HEK293T (cell line): Measurements from ENCODE around the gene GRID1.

Experiments used
- CTCF ChIA-PET: fragments of 350-600 bp; formaldehyde crosslinking; extraction: SDS; loops from one replicate; lab custom pipeline; 2021; ENCODE audit warnings: antibody characterized with exemption, inconsistent platforms; lab: Yijun Ruan, JAX
- POLR2A ChIA-PET: fragments of 350-600 bp; formaldehyde crosslinking; extraction: SDS; loops from one replicate; lab custom pipeline; 2020; ENCODE audit warnings: antibody characterized with exemption, inconsistent platforms; lab: Yijun Ruan, JAX
- DNase-seq: peaks from one replicate; pipeline ENCODE4 v3.0.0; 2012; ENCODE audit warnings: mixed read lengths; ENCODE audit errors: extremely low spot score
- ARNT ChIP-seq: fragments of 450-650 bp; IDR thresholded peaks from 2 replicates; pipeline ENCODE4 v1.6.1; 2017; ENCODE audit warnings: mild to moderate bottlenecking
- BHLHE40 ChIP-seq: fragments of 450-650 bp; IDR thresholded peaks from 2 replicates; pipeline ENCODE4 v1.6.1; 2016; ENCODE audit warnings: mild to moderate bottlenecking, moderate library complexity, borderline replicate concordance
- CTBP1 ChIP-seq: fragments of 450-650 bp; IDR thresholded peaks from 2 replicates; pipeline ENCODE4 v1.6.1; 2016; ENCODE audit warnings: borderline replicate concordance
- ELF4 ChIP-seq: fragments of 450-650 bp; IDR thresholded peaks from 2 replicates; pipeline ENCODE4 v1.6.1; 2017; ENCODE audit warnings: antibody characterized with exemption
- FOXA1 ChIP-seq: fragments of 450-650 bp; IDR thresholded peaks from 2 replicates; pipeline ENCODE4 v1.6.1; 2016; ENCODE audit warnings: mild to moderate bottlenecking
- FOXK2 ChIP-seq: fragments of 450-650 bp; IDR thresholded peaks from 2 replicates; pipeline ENCODE4 v1.6.1; 2016; ENCODE audit warnings: mild to moderate bottlenecking
- FOXM1 ChIP-seq: fragments of 450-650 bp; IDR thresholded peaks from 2 replicates; pipeline ENCODE4 v1.6.1; 2017; ENCODE audit warnings: mild to moderate bottlenecking, borderline replicate concordance
- HDGF ChIP-seq: fragments of 450-650 bp; IDR thresholded peaks from 2 replicates; pipeline ENCODE4 v1.6.1; 2017; ENCODE audit warnings: antibody characterized with exemption, borderline replicate concordance
- L3MBTL2 ChIP-seq: fragments of 450-650 bp; conservative IDR thresholded peaks from 2 replicates; pipeline ENCODE4 v1.6.1; 2016; ENCODE audit warnings: mild to moderate bottlenecking
- LEF1 ChIP-seq: fragments of 450-650 bp; IDR thresholded peaks from 2 replicates; pipeline ENCODE4 v1.6.1; 2017; ENCODE audit warnings: mild to moderate bottlenecking, borderline replicate concordance
- NFRKB ChIP-seq: fragments of 450-650 bp; IDR thresholded peaks from 2 replicates; pipeline ENCODE4 v1.6.1; 2016; ENCODE audit warnings: mild to moderate bottlenecking, moderate library complexity
- PKNOX1 ChIP-seq: fragments of 450-650 bp; IDR thresholded peaks from 2 replicates; pipeline ENCODE4 v1.6.1; 2016
- SP1 ChIP-seq: fragments of 450-650 bp; IDR thresholded peaks from 2 replicates; pipeline ENCODE4 v1.6.1; 2017
- SUZ12 ChIP-seq: fragments of 450-650 bp; IDR thresholded peaks from 2 replicates; pipeline ENCODE4 v1.6.1; 2016; ENCODE audit warnings: mild to moderate bottlenecking
- TARDBP ChIP-seq: fragments of 450-650 bp; IDR thresholded peaks from 2 replicates; pipeline ENCODE4 v1.6.1; 2016
- ZNF384 ChIP-seq: fragments of 450-650 bp; IDR thresholded peaks from 2 replicates; pipeline ENCODE4 v1.6.1; 2016

Gene GRID1

GRCh38 chr10:86226016-86226415 lies 140.6 kb downstream of the GRID1 start:
- TF ChIP-seq CTBP1, result no peak
- TF ChIP-seq BHLHE40, result no peak
- no peak for TF ChIP-seq NFRKB
- TF ChIP-seq FOXM1, result no peak
- TF ChIP-seq PKNOX1, result no peak
- no peak for TF ChIP-seq HDGF
- no peak for TF ChIP-seq ARNT
- TF ChIP-seq SUZ12, result no peak
- ChIA-PET POLR2A (no interaction called here), CTCF (no interaction called here)
- DNase-seq, result no peak

DNA sequence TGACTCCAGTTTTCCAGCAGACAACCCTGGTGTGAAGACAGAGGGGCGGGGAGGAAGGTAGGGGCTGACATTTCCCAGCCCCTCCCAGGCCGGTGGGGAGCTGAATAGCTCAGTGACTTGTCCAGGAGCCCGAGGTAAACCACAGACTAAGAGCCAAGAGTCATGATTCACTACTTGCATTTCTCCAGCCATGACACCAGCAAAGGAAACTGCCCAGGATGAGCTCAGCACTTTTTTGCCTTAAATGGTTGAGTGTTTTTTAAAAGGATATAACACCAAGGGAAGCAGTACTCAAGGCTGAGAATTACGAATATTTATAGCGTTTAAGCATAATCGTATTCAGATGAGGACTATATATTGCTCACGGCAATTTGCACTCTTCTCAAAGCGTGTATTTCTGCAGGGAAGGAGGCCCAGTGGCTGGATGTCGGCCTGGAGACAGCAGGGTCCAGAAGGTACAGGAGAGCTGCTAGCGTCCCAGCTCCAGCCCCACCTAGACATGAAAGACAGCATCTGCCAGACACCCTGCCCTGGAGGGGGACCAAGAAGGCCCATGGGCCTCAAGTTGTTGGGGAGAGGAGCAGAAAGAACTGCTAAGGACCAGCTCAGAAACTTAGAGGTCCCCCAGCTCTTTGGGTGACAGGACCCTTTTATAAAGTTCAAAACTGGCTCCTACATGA lies 141.4 kb downstream of the GRID1 start:
- CTCF ChIA-PET, result no interaction called here
- TF ChIP-seq L3MBTL2 (no peak), TARDBP (no peak), FOXM1 (no peak)
- POLR2A ChIA-PET, result no interaction called here
- DNase-seq, result no peak

DNA sequence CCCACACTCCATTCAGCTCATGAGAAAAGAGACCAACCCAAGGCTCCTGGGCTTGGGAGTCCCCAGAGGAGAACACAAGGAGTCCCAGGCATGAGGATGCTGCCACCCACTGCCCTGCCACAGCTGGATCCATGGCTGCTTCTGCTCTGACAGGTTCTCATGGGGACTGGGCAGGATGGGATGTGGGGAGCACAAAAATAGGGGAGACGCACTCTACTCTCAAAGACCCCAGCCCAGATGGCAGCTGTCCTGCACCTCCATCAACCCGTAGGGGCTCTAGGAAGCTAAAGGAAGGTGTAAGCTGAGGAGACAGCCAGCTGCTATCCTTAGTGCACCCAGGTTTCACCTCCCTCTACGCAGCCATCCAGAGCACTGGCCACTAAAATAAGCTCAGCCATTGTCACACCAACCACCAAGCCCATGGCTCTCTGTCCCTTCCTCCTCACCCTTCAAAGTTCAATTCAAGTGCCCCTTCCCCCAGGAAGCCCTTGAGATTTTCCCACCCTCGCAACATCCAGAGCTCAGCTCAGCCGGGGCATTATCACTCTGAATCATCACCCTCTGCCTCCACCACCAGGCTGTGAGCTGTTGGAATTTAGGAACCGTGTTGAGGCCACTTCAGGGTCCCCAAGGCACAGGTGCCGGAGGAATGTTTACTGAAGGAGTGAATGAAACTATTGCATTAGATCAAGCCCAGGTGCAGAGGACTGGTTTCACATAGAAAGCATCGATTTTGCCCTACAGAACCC lies 142.1 kb downstream of the GRID1 start:
- DNase-seq, result no peak
- no peak for TF ChIP-seq FOXM1
- TF ChIP-seq SP1, result no peak
- TF ChIP-seq LEF1, result no peak
- TF ChIP-seq CTBP1, result no peak
- TF ChIP-seq PKNOX1, result no peak
- TF ChIP-seq FOXK2, result no peak
- TF ChIP-seq ARNT, result no peak
- TF ChIP-seq BHLHE40, result no peak
- TF ChIP-seq ELF4, result no peak
- no peak for TF ChIP-seq ZNF384
- POLR2A ChIA-PET, result no interaction called here
- CTCF ChIA-PET, result no interaction called here

- no peak for DNase-seq
- ChIA-PET CTCF (no interaction called here), POLR2A (no interaction called here)
- TF ChIP-seq FOXK2 (no peak), FOXM1 (no peak)
These were observed 143.3 kb downstream of the GRID1 start for GRCh38 chr10:86223256-86223655.

DNA sequence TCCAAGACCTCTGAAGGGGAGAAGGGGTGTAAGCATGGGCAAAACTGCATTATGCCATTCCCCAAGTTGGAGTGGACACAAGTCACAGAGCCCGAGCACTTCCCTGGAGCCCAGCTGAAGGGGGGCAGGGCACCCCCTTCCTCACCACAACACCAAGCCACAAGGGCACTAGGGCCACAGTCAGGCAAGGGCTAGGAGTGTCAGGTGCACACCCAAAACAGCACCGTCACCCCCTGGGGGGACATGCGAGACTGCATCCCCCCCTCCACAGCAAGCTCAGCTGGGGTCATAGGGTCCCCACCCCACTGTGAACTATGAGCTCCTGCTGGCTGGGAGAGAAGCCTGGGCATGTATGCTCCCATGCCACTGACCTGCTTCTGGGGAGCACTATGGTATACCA lies 143.9 kb downstream of the GRID1 start:
- TF ChIP-seq LEF1, result no peak
- CTCF ChIA-PET, result no interaction called here
- POLR2A ChIA-PET, result no interaction called here
- DNase-seq, result no peak

- ChIA-PET CTCF (no interaction called here), POLR2A (no interaction called here)
- TF ChIP-seq PKNOX1 (no peak), L3MBTL2 (no peak), ARNT (no peak), FOXA1 (no peak), FOXM1 (no peak), TARDBP (no peak), ELF4 (no peak), CTBP1 (no peak), LEF1 (no peak)
- DNase-seq, result no peak
These were observed 144.3 kb downstream of the GRID1 start for GRCh38 chr10:86222336-86222650.

DNA sequence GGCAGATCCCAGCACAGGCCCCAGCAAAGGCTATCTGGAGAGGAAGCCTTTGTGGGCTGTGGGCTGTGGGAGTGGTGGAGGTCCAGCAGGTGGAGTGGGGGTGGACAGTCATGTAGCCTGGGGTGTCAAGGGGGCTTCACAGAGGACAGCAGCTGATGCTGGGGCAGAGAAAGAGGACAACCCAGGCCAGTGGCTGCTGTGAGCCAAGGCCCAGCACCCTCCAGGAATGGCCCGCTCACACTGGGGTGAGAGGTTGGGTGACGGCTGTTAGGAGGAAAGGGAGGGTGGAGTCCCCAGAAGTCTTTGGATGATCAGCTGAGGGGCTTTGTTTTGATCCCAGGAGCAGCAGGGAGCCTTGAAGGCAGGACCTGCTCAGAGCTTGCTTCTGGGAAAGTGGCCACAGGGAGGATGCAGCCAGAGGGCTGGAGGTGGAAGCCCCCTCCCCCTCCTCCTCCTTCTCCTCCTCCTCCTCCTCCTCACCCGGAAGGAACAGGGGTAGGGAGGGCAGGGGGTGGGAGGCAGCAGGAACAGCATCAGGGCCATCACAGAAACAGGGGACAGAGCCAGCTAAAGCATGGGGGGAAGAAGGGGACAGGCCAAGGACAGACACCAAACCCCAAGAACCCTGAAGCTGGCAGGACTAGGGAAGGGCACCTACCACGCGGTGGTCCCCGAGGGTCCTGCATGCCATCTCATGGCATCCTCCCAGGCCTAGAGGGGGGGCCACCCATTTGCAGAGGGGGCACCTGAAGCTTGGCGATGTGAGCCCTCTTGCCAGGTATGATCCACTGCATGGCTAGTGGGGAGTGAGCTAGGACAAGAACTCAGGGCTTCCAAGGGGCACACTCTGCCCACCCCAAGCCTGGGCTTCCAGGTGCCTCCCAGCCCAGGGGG lies 144.9 kb downstream of the GRID1 start:
- POLR2A ChIA-PET, result no interaction called here
- TF ChIP-seq FOXM1 (no peak), ARNT (no peak), SP1 (no peak), BHLHE40 (no peak), SUZ12 (no peak), FOXA1 (no peak)
- no peak for DNase-seq
- CTCF ChIA-PET, result no interaction called here
